Epithelial cell of esophagus (primary cell): Measurements from ENCODE around the gene RTCB.

Experiments
- DNase-seq: peaks from one replicate; pipeline ENCODE4 v3.0.0; 2010; ENCODE audit warnings: low read depth
- H3K4me3 ChIP-seq: 2 replicates; pipeline ENCODE4 v1.5.1; 2011; ENCODE audit warnings: mild to moderate bottlenecking, low read length, control low read depth
- TF ChIP-seq, protein P1 (sequence below): IDR thresholded peaks from 2 replicates; pipeline ENCODE4 v1.5.1; 2011; ENCODE audit warnings: low read depth, mild to moderate bottlenecking, low read length, control low read depth, inconsistent platforms; ENCODE audit not compliant: insufficient read depth; ENCODE audit errors: missing control alignments

Gene RTCB

DNA sequence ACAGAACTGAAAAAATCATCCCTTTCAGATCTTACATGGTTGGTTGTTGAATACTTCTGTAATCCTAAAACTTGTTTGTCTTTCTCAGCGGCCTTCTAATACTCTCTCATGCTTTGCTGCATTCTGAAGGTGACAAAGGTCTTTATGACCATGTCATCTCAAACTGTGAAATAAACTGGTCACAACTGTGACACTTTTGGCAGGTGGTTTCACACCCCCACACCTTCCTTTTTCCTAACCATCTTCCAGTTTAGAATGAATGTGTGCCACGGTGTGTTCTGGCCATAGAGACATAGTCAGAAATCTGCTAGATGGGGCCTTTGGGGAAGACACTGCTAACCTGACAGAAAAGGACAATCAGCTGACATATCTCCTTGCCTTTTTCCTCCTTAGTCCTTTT lies 69.1 kb downstream of the RTCB start:
- DNase-seq, result no peak
- TF ChIP-seq, protein P1, sequence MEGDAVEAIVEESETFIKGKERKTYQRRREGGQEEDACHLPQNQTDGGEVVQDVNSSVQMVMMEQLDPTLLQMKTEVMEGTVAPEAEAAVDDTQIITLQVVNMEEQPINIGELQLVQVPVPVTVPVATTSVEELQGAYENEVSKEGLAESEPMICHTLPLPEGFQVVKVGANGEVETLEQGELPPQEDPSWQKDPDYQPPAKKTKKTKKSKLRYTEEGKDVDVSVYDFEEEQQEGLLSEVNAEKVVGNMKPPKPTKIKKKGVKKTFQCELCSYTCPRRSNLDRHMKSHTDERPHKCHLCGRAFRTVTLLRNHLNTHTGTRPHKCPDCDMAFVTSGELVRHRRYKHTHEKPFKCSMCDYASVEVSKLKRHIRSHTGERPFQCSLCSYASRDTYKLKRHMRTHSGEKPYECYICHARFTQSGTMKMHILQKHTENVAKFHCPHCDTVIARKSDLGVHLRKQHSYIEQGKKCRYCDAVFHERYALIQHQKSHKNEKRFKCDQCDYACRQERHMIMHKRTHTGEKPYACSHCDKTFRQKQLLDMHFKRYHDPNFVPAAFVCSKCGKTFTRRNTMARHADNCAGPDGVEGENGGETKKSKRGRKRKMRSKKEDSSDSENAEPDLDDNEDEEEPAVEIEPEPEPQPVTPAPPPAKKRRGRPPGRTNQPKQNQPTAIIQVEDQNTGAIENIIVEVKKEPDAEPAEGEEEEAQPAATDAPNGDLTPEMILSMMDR, result no peak
- H3K4me3 ChIP-seq, result no peak overlapping the region

DNA sequence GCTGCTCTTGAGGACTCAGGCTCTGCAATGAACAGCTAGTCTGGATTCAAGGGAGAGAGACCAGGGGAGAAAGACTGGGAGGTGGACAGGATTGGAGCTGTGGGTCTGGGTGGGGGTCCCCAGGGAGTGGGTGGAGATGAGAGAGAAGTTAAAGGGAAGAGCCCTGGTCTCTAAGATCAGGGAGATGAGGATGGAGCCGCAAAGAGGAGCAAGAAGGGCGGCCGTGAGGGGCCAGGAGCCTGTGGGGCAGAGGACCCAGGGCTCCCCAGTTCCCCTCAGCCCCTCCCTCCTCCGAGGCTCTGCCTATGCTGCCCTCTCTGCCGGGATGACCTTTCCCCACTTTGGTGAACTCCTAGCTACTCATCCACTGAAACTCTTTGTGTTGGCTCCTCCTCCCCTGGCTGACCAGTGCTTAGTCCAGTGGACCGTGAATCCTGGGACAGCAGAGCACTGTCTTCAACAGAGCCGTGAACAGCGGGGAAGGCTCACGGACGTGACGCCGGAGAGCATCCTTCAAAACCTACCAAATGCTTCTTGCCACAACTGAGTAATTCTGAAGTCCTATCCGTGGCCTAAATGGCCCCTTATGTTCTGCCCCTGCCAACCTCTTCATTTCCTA lies 70.8 kb downstream of the RTCB start:
- no peak overlapping the region for H3K4me3 ChIP-seq
- TF ChIP-seq, protein P1, result no peak
- DNase-seq, result no peak

DNA sequence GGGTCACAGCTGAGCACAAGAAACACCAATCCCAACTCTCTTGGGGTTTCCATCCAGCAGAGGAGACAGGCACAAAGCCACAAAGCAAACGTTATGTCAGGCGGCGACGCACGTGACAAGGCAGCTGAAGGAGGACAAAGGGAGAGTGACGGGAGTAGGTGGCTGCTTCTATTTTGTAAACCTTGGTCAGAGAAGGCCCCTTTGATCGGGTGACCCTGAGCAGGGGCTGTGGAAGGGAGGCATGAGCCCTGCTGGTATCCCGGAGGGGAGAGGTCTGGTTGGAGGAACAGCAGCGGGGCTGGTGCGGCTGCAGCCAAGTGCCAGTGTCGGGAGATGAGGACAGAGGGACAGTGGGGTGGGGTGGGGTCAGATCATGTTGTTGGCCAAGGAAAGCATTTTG lies 71.6 kb downstream of the RTCB start:
- DNase-seq, result no peak
- TF ChIP-seq, protein P1, result no peak
- H3K4me3 ChIP-seq, result no peak overlapping the region

DNA sequence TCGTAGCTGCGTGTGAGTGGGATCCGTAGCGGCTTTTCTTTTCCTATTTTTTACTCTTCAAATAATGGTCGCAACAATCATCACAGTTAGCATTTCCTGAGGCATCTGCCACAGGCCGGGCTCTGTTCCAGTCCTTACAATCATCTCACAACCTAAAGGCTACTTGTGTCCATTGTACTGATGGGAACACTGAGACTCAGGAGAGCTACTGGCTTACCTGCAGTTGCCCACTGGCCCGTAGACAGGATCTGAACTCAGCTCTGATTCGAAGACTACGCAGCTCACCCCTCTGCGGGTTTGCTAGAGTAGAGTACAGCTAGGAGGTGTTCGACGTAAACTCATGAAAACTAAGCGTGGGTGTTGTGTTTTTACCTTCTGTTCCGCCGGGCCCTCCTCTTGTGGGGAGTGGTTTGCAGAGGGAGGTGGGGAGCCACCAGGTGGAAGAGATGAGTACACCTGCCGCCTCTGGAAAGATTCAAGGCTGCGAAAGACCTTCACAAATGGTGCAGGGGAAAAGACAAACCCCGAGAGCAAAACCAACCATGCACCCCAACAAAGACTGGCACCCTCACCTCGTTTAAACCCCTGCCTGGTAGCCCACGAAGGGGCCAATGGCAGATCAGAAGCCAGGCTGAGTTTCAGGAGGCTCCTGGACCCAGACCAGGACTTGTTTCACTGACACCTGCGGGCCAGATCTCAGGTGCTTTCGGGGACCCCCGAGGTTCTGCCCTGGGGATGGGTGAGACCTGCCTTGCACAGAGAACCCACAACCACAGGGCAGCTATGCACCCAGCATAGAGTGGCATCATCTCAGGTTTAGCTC lies 72.6 kb downstream of the RTCB start:
- TF ChIP-seq, protein P1, result no peak
- no peak for DNase-seq
- no peak overlapping the region for H3K4me3 ChIP-seq

DNA sequence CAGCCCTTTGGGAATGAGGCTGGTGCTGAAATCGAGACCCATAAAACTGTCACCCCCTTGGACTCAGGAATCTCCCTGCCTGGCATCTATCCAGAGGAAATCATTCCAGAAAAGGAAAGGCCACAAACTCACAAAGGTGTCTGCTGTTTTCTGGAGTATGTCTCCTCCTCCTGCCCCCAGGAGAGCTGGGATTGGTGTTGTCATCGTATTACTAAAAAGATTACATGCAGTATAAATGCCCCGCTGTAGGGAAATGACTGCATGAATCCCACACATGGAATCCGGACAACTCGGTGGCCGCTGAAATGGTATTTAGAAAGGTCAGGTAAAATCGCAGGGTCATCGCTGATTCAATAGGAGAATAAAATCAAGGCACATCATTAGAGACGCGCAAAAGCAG lies 73.3 kb downstream of the RTCB start:
- TF ChIP-seq, protein P1, result no peak
- DNase-seq, result no peak
- no peak overlapping the region for H3K4me3 ChIP-seq
